HEK293T (cell line): ENCODE measurements around the gene CTSW.

Experiments
- NFRKB ChIP-seq: fragments of 450-650 bp; IDR thresholded peaks from 2 replicates; pipeline ENCODE4 v1.6.1; 2016; ENCODE audit warnings: mild to moderate bottlenecking, moderate library complexity
- SP1 ChIP-seq: fragments of 450-650 bp; IDR thresholded peaks from 2 replicates; pipeline ENCODE4 v1.6.1; 2017
- TARDBP ChIP-seq: fragments of 450-650 bp; IDR thresholded peaks from 2 replicates; pipeline ENCODE4 v1.6.1; 2016
- TF ChIP-seq, protein P1 (sequence below): fragments of 450-650 bp; IDR thresholded peaks from 2 replicates; pipeline ENCODE4 v1.6.1; 2016

DNA sequence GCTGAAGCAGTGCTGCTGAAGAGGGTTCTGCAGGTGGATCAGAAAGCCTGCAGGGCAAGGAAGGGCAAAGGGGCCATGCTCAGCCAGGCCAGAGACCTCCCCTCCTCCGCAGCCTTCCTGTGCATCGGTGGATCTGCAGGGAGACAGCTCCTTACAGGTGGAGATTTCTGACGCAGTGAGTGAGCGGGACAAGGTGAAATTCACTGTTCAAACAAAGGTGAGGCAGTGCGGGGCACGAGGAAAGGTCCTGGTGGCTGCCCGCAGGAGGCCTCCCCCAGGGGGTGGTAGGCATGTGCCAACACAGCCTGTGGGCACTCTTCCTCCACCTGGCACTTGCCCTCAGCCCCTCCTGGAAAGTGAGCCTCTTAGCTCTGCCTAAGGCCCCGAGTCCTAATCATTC, 30.3 kb upstream of the CTSW start:
- no peak for TF ChIP-seq TARDBP
- TF ChIP-seq, protein P1, sequence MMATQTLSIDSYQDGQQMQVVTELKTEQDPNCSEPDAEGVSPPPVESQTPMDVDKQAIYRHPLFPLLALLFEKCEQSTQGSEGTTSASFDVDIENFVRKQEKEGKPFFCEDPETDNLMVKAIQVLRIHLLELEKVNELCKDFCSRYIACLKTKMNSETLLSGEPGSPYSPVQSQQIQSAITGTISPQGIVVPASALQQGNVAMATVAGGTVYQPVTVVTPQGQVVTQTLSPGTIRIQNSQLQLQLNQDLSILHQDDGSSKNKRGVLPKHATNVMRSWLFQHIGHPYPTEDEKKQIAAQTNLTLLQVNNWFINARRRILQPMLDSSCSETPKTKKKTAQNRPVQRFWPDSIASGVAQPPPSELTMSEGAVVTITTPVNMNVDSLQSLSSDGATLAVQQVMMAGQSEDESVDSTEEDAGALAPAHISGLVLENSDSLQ = no peak
- no peak for TF ChIP-seq NFRKB
- no peak for TF ChIP-seq SP1
